Uterus (tissue), 4 donors: ENCODE measurements around the gene ZNRF2. TPM values are rescaled to one million over a fixed set of nuclear protein-coding genes. Genes with fewer than 3 reads are reported as not detected.

Experiments
- DNase-seq, 2 donors: peaks; one replicate each; pipeline ENCODE4 v3.0.0-alpha.2; 2019 to 2020
- H3K27ac ChIP-seq, 2 donors: fragments of 200-600 bp; sonication (generic); 1 replicate in 1 of 2; 2 replicates in 1 of 2; pipeline ENCODE4 v1.5.1; 2016 to 2018
- H3K27me3 ChIP-seq, 2 donors: fragments of 200-600 bp; sonication (generic); one replicate each; pipeline ENCODE4 v1.5.1; 2018 to 2019; ENCODE audit warnings: control low read depth in 1 of 2
- H3K36me3 ChIP-seq, 2 donors: fragments of 200-600 bp; sonication (generic); one replicate each; pipeline ENCODE4 v1.5.1; 2019; ENCODE audit warnings: control low read depth in 1 of 2
- H3K4me1 ChIP-seq, 2 donors: fragments of 200-600 bp; sonication (generic); one replicate each; pipeline ENCODE4 v1.5.1; 2018 to 2019; ENCODE audit warnings: control low read depth in 1 of 2
- H3K4me3 ChIP-seq, 2 donors: fragments of 200-600 bp; sonication (generic); 1 replicate in 1 of 2; 2 replicates in 1 of 2; pipeline ENCODE4 v1.5.1; 2018 to 2019; ENCODE audit warnings: mild to moderate bottlenecking in 1 of 2
- H3K9me3 ChIP-seq, 2 donors: fragments of 200-600 bp; sonication (generic); one replicate each; pipeline ENCODE4 v1.5.1; 2019; ENCODE audit warnings: control low read depth in 1 of 2
- CTCF ChIP-seq, 4 experiments: fragments of 200-600 bp in 2 of 4; fragments of 450-650 bp in 2 of 4; sonication (generic) in 2 of 4; IDR thresholded peaks; one replicate each; pipeline ENCODE4 v1.5.1; 2016 to 2019; ENCODE audit warnings: antibody characterized with exemption in 4 of 4, mild to moderate bottlenecking in 2 of 4, moderate library complexity in 1 of 4
- POLR2A ChIP-seq, 2 donors: fragments of 450-650 bp; IDR thresholded peaks; one replicate each; pipeline ENCODE4 v1.6.1; 2016; ENCODE audit warnings: antibody characterized with exemption in 2 of 2, mild to moderate bottlenecking in 1 of 2, moderate library complexity in 1 of 2
- intact Hi-C: fragments of 100-400 bp; cut with DNase I; formaldehyde crosslinking; loops from one replicate; pipeline ENCODE4 v1.15.1; 2023; ENCODE audit warnings: low total_unique reads
- total RNA-seq, 4 donors: library from RNA; depleted of rRNA in 3 of 4; stranded (reverse); fragments of >200 nt in 3 of 4; gene quantifications; one replicate each; pipeline versions ENCODE4 v1.1.0 to v1.2.4, GENCODE V29; 2014 to 2023
- donor health status: DM: yes; HTN: yes; CAD: no.

ZNRF2 gene
- total RNA-seq, 4 donors from 2014 or later, result 22.0 to 40.6 (median 27.3) TPM

- Histone ChIP-seq H3K9me3 (no peaks in the 10 kb centered on the region), H3K36me3 (no peaks in the 10 kb centered on the region), H3K27me3 (no peaks in the 10 kb centered on the region), H3K4me1 (peaks cover 0 to 14% of the 10 kb centered on the region in 2 donors), H3K27ac (no peak overlapping the region), H3K4me3 (no peak overlapping the region)
- TF ChIP-seq POLR2A (IDR thresholded peaks at IDR 0.05) (no peak), CTCF (IDR thresholded peaks at IDR 0.05) (no peak)
- no peak for DNase-seq
- intact Hi-C loops, result no loop called here
Observed at GRCh38 chr7:30306976-30307375, 22.6 kb downstream of the ZNRF2 start.

GRCh38 chr7:30308389-30308788 is 24.0 kb downstream of the ZNRF2 start:
- no peak for DNase-seq
- Histone ChIP-seq H3K36me3 (no peaks in the 10 kb centered on the region), H3K27ac (no peak overlapping the region), H3K4me3 (no peak overlapping the region), H3K27me3 (no peaks in the 10 kb centered on the region), H3K4me1 (peaks cover 0 to 13% of the 10 kb centered on the region in 2 donors), H3K9me3 (no peaks in the 10 kb centered on the region)
- TF ChIP-seq POLR2A (IDR thresholded peaks at IDR 0.05) (no peak), CTCF (IDR thresholded peaks at IDR 0.05) (no peak)
- intact Hi-C loops, result no loop called here

DNA sequence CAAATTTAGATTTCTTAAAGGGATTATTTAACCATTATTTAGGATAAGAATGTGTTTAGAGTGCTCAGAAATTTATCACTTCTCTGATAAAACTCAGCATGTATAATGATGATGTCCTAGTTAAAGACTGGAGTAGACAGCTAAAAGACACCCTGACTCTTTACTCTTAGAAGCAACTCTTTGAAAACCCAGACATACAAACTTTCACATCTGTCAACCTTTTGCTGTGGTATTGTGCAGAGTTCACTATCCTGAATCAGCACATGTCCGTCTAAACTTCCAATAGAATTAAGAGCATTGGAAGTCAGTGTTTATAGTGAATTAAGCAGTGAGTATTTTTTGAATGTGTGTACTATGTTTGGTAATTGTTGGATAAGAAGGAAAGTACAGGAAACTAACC is 24.9 kb downstream of the ZNRF2 start:
- Histone ChIP-seq H3K9me3 (no peaks in the 10 kb centered on the region), H3K27ac (no peak overlapping the region), H3K27me3 (no peaks in the 10 kb centered on the region), H3K36me3 (no peaks in the 10 kb centered on the region), H3K4me3 (no peak overlapping the region), H3K4me1 (peaks cover 0 to 14% of the 10 kb centered on the region in 2 donors)
- intact Hi-C loops, result no loop called here
- DNase-seq, result no peak
- TF ChIP-seq CTCF (IDR thresholded peaks at IDR 0.05) (no peak), POLR2A (IDR thresholded peaks at IDR 0.05) (no peak)

DNA sequence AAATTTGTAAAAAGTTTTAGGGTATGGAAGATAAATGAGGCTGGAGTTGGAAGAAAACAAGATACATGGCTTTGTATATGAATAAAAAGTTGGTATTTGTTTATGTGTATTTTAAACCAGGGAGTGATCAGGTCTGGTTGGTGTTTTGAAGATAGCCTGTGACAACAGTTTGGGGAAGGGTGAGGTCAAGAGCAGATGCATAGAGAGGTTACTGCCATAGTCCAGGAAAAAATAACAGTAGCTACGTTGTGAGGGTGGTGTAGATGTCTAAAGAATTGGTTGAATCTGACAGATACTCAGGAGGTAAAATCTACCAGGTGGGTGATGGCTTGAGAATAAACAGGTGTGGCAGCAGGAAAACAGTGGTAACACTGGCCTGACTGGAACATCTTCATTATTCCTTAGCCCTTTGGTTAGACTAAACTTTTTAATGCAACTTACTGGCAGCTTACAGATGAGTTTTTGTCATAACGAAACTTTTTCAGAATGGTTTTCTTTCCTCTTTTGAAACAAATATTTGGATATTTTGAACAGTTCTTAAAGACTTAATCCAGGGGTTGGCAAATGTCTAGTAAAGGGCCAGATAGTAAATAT is 25.5 kb downstream of the ZNRF2 start:
- H3K4me1 ChIP-seq, result peaks cover 0 to 14% of the 10 kb centered on the region in 2 donors
- TF ChIP-seq CTCF (IDR thresholded peaks at IDR 0.05), result no peak
- TF ChIP-seq POLR2A (IDR thresholded peaks at IDR 0.05), result no peak
- intact Hi-C loops, result no loop called here
- DNase-seq, result no peak
- no peak overlapping the region for H3K27ac ChIP-seq
- H3K9me3 ChIP-seq, result no peaks in the 10 kb centered on the region
- no peaks in the 10 kb centered on the region for H3K36me3 ChIP-seq
- no peak overlapping the region for H3K4me3 ChIP-seq
- no peaks in the 10 kb centered on the region for H3K27me3 ChIP-seq

GRCh38 chr7:30310674-30311362 is 26.4 kb downstream of the ZNRF2 start:
- DNase-seq, result no peak
- no peak overlapping the region for H3K4me3 ChIP-seq
- TF ChIP-seq CTCF (IDR thresholded peaks at IDR 0.05) (no peak), POLR2A (IDR thresholded peaks at IDR 0.05) (no peak)
- H3K27me3 ChIP-seq, result no peaks in the 10 kb centered on the region
- no peaks in the 10 kb centered on the region for H3K36me3 ChIP-seq
- no peaks in the 10 kb centered on the region for H3K9me3 ChIP-seq
- intact Hi-C loops, result no loop called here
- no peak overlapping the region for H3K27ac ChIP-seq
- H3K4me1 ChIP-seq, result peaks cover 0 to 13% of the 10 kb centered on the region in 2 donors
